ENCODE measurements around the gene MAP3K3.
A peak's percentile ranks its signal among the peaks of the same experiment; 100 is the strongest.

MAP3K3 gene

GRCh38 chr17:63699638-63700527 lies 77.7 kb downstream of the MAP3K3 start, which contains the start of gene LIMD2:
LIMD2 (minus strand) TSS chr17:63700125; CDS start chr17:63699298, 827 bp downstream.
- TF ChIP-seq CTCF (IDR thresholded peaks at IDR 0.05; ENCODE audit: low read depth, low read length) (no peak), POLR2A (IDR thresholded peaks at IDR 0.05; ENCODE audit: extremely low read depth, insufficient read length) (peak; percentile 63), MYC (IDR thresholded peaks at IDR 0.05; ENCODE audit: low read depth, low read length) (no peak; the same call in 1 of the 2 replicates), MAX (IDR thresholded peaks at IDR 0.05; ENCODE audit: low read depth, low read length) (no peak)
- peak within 1 kb of the TSS; percentile 76 for H3K4me3 ChIP-seq (ENCODE audit: low read depth, low read length)
- DNase-seq (ENCODE audit: low read depth), result peak; percentile 83

GRCh38 chr17:63700528-63701455 lies 78.6 kb downstream of the MAP3K3 start:
- TF ChIP-seq MYC (IDR thresholded peaks at IDR 0.05; ENCODE audit: low read depth, low read length), result peak; percentile 94
- TF ChIP-seq MAX (IDR thresholded peaks at IDR 0.05; ENCODE audit: low read depth, low read length), result peak; percentile 84
- peak; percentile 1 for TF ChIP-seq POLR2A (IDR thresholded peaks at IDR 0.05; ENCODE audit: extremely low read depth, insufficient read length)
- TF ChIP-seq CTCF (IDR thresholded peaks at IDR 0.05; ENCODE audit: low read depth, low read length), result no peak
- DNase-seq (ENCODE audit: low read depth), result peak; percentile 81
- H3K4me3 ChIP-seq (ENCODE audit: low read depth, low read length), result peak overlapping the region; percentile 71

DNA sequence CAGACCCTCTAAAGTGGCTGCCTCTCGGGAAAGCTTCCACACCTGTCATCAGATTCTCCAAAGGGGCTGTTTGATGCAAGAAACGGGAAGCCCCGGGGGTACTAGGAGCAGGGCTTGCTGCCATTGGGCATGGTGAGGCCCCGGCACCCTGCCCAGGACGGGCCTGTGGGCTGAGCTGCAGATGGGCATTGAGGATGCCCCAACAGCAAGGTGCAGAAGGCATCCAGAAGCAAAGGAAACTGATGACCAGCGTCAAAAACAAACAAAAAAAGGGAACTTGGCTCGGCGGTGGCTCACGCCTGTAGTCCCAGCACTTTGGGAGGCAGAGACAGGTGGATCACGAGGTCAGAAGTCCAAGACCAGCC lies 79.2 kb downstream of the MAP3K3 start:
- TF ChIP-seq MYC (IDR thresholded peaks at IDR 0.05; ENCODE audit: low read depth, low read length) (no peak), MAX (IDR thresholded peaks at IDR 0.05; ENCODE audit: low read depth, low read length) (peak; percentile 38)
- peak overlapping the region; percentile 71 for H3K4me3 ChIP-seq (ENCODE audit: low read depth, low read length)
- peak; percentile 64 for DNase-seq (ENCODE audit: low read depth)

GRCh38 chr17:63701868-63702720 lies 79.9 kb downstream of the MAP3K3 start:
- TF ChIP-seq CTCF (IDR thresholded peaks at IDR 0.05; ENCODE audit: low read depth, low read length) (no peak), MYC (IDR thresholded peaks at IDR 0.05; ENCODE audit: low read depth, low read length) (no peak; the same call in none of the 2 replicates), MAX (IDR thresholded peaks at IDR 0.05; ENCODE audit: low read depth, low read length) (peak; percentile 77), POLR2A (IDR thresholded peaks at IDR 0.05; ENCODE audit: extremely low read depth, insufficient read length) (no peak)
- peak overlapping the region; percentile 81 for H3K4me3 ChIP-seq (ENCODE audit: low read depth, low read length)
- peak; percentile 94 for DNase-seq (ENCODE audit: low read depth)

- TF ChIP-seq POLR2A (IDR thresholded peaks at IDR 0.05; ENCODE audit: extremely low read depth, insufficient read length), result no peak
- TF ChIP-seq CTCF (IDR thresholded peaks at IDR 0.05; ENCODE audit: low read depth, low read length), result no peak
- TF ChIP-seq MYC (IDR thresholded peaks at IDR 0.05; ENCODE audit: low read depth, low read length), result no peak
- no peak for TF ChIP-seq MAX (IDR thresholded peaks at IDR 0.05; ENCODE audit: low read depth, low read length)
- H3K4me3 ChIP-seq (ENCODE audit: low read depth, low read length), result peak overlapping the region; percentile 81
- no peak for DNase-seq (ENCODE audit: low read depth)
These were observed 80.5 kb downstream of the MAP3K3 start for GRCh38 chr17:63702721-63703015.
